Measurements from ENCODE around the gene SPTLC2.
"Not testable (repeated sequence)": the region's sequence is repeated elsewhere in the genome, so short reads cannot be mapped to it uniquely, and the experiment has no call there.

SPTLC2 gene

DNA sequence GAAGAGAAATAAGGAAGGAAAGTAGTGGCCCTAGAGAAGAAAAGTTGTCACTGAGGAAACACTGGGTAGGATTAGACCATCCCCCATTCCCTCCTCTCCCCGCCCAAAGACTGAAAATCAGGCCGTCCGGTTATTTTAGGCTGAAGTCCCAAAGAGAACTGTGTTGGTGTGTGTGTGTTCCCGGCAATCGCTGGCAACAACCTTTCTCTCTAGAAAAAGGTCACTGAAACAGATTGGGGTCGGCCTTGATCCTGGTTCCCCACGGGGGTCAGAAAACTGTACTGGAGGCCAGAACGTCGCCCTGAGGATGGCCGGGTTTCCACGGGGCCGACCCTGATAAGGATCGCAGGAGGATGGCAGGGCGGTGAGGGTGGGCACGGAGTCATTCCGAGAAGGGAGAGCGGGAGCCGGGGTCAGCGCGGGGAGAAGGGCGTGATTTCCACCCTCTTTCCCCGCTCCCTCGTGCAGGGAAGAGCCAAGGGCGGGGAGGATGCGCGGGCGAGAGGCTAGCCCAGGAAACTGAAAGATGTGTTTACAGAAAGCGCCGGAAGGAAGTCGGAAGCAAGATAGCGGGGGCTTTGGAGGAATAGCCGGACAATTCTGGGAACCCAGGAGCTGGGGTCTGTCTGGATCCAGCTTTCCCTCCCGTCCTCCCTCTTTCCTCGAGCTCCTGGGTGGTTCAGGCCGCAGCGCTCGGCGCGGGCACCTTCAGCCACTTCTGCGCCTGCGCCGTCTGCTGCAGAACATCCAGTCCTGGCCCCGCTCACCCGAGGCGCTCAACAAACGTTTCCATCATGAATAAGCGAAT is 25.3 kb upstream of the SPTLC2 start:
- DNase-seq (ENCODE audit: extremely low read depth, low read depth) = no peak
- TF ChIP-seq, protein P1, sequence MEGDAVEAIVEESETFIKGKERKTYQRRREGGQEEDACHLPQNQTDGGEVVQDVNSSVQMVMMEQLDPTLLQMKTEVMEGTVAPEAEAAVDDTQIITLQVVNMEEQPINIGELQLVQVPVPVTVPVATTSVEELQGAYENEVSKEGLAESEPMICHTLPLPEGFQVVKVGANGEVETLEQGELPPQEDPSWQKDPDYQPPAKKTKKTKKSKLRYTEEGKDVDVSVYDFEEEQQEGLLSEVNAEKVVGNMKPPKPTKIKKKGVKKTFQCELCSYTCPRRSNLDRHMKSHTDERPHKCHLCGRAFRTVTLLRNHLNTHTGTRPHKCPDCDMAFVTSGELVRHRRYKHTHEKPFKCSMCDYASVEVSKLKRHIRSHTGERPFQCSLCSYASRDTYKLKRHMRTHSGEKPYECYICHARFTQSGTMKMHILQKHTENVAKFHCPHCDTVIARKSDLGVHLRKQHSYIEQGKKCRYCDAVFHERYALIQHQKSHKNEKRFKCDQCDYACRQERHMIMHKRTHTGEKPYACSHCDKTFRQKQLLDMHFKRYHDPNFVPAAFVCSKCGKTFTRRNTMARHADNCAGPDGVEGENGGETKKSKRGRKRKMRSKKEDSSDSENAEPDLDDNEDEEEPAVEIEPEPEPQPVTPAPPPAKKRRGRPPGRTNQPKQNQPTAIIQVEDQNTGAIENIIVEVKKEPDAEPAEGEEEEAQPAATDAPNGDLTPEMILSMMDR (IDR thresholded peaks at IDR 0.05; ENCODE audit: low read depth, low read length, missing control alignments) = no peak
- H3K4me3 ChIP-seq (replicated peaks; ENCODE audit: low read depth, low read length) = peak overlapping the region; percentile 25

DNA sequence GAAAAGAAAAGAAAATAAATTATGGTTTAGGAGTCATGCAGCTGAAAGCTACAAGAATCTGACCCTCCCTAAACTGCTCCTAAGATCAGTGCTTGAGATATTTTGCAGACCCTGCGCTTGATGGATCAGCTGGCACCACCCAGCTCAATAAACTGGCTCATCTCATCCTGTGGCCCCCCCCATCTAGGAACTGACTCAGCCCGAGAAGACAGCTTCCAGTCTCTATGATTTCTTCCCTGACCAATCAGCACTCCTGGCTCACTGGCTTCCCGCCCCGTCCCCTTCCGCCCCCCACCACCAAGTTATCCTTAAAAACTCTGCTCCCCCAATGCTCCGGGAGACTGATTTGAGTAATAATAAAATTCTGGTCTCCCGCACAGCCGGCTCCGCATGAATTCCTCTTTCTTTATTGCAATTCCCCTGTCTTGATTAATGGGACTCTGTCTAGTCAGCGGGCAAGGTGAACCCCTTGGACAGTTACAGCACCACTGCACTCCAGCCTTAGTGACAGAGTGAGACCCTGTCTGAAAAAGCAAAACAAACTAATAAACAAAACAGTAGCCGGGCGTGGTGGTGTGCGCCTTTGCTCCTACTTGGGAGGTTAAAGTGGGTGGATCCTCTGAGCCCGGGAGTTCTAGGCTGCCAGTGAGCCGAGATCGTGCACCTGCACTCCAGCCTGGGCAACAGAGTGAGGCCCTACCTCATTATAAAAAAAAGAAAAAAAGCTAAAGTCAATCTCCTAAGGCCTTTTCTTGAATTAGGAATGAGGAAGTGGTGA is 24.5 kb upstream of the SPTLC2 start:
- no peak for DNase-seq (ENCODE audit: extremely low read depth, low read depth)
- TF ChIP-seq, protein P1 (IDR thresholded peaks at IDR 0.05; ENCODE audit: low read depth, low read length, missing control alignments) = no peak
- H3K4me3 ChIP-seq (replicated peaks; ENCODE audit: low read depth, low read length) = no peak overlapping the region

DNA sequence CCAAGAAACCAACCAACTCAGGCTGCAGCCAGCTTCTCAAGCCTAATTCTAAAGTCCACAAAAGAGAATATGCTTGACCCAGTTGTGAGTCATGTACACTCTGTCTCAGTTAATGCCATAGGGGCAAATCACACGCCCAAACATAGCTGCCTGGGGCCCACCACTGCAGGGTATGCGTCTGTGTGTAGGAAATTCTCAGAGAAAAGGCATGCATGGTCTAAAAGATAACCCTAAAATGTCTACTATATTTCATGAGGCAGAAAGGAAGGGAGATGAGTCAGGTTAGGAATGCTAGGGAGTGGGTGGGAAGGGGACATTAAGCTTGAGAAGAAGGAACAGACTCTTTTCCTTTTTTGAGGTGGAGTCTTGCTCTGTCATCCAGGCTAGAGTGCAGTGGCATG is 22.3 kb upstream of the SPTLC2 start:
- no peak for DNase-seq (ENCODE audit: extremely low read depth, low read depth)
- no peak overlapping the region for H3K4me3 ChIP-seq (replicated peaks; ENCODE audit: low read depth, low read length)
- TF ChIP-seq, protein P1 (IDR thresholded peaks at IDR 0.05; ENCODE audit: low read depth, low read length, missing control alignments) = no peak

DNA sequence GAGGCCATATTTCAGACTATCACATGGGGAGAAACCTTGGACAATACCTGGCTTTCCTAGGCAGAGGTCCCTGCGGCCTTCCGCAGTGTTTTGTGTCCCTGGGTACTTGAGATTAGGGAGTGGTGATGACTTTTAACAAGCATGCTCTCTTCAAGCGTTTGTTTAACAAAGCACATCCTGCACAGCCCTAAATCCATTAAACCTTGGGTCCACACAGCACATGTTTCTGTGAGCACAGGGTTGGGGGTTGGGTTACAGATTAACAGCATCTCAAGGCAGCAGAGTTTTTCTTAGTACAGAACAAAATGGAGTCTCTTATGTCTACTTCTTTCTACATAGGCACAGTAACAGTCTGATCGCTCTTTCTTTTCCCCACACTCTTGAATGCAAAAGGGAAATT is 19.4 kb upstream of the SPTLC2 start:
- H3K4me3 ChIP-seq (replicated peaks; ENCODE audit: low read depth, low read length); DNase-seq (ENCODE audit: extremely low read depth, low read depth): not testable (repeated sequence)

DNA sequence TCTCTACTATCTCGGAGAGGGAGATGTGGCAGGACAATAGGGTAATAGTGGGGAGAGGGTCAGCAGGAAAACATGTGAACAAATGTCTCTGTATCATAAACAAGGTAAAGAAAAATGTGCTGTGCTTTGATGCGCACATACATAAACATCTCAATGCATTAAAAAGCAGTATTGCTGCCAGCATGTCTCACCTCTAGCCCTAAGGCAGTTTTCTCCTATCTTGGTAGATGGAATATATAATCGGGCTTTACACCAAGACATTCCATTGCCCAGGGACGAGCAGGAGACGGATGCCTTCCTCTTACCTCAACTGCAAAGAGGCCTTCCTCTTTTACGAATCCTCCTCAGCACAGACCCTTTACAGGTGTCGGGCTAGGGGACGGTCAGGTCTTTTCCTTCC is 19.0 kb upstream of the SPTLC2 start:
- DNase-seq (ENCODE audit: extremely low read depth, low read depth); H3K4me3 ChIP-seq (replicated peaks; ENCODE audit: low read depth, low read length): not testable (repeated sequence)

DNA sequence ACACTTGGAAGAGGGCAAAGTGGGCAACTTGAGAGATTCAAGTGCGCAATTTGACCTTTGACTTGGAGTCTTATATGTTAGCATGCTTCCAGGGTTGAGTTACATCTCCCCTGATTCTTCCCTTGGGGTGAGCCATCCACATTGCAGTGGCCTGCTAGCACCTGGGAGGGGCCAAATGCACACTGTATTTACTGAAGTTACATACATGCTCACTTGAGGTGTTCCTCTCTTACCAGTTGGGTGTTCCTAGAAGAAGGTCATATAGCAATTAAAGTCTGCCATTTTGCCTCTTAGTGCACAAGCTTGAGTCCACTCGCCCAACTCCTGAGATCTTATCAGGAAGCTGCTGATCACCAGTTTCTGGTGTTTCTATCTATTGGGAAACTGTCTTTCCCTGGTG is 13.7 kb upstream of the SPTLC2 start:
- H3K4me3 ChIP-seq (replicated peaks; ENCODE audit: low read depth, low read length) = no peak overlapping the region
- no peak for DNase-seq (ENCODE audit: extremely low read depth, low read depth)
- TF ChIP-seq, protein P1 (IDR thresholded peaks at IDR 0.05; ENCODE audit: low read depth, low read length, missing control alignments) = no peak

DNA sequence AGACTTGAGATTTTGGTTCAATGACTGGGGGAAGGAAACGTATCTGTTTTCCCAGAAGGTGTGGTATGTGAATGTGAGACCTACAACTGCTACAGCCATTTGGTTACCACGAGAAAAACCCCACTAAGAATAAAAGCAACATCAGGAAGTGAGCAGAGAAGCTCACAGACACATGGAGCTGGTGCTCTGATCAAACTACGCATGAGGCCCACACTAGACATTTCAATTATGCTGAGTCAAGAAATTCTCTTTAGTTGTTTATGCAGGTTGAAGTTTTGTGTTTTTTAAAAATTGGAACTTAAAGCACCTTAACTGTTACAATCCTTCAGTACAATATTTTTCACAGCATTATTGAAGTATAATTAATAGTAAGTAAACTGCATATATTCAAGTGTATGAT is 8.9 kb upstream of the SPTLC2 start:
- no peak for DNase-seq (ENCODE audit: extremely low read depth, low read depth)
- H3K4me3 ChIP-seq (replicated peaks; ENCODE audit: low read depth, low read length) = no peak overlapping the region
- TF ChIP-seq, protein P1 (IDR thresholded peaks at IDR 0.05; ENCODE audit: low read depth, low read length, missing control alignments) = no peak
